WERI-Rb-1 (cell line): Measurements from ENCODE around the gene CLK1.

Experiments used
- DNase-seq: peaks from one replicate; pipeline ENCODE4 v3.0.0-alpha.2; 2020
- H3K27ac ChIP-seq: fragments of 250-450 bp; sonication (Bioruptor Pico); 2 replicates; pipeline ENCODE4 v1.5.1; 2020; ENCODE audit warnings: mild to moderate bottlenecking, moderate library complexity
- H3K27me3 ChIP-seq: fragments of 250-450 bp; sonication (Bioruptor Pico); 2 replicates; pipeline ENCODE4 v1.5.1; 2021; ENCODE audit warnings: mild to moderate bottlenecking, low read depth, moderate library complexity; ENCODE audit not compliant: insufficient read depth, severe bottlenecking
- H3K36me3 ChIP-seq: fragments of 250-450 bp; sonication (Bioruptor Pico); 2 replicates; pipeline ENCODE4 v1.5.1; 2020; ENCODE audit warnings: mild to moderate bottlenecking, moderate library complexity
- H3K4me3 ChIP-seq: 2 replicates; pipeline ENCODE4 v1.5.1; 2011; ENCODE audit warnings: low read depth, mild to moderate bottlenecking, control low read depth, low read length
- H3K9me3 ChIP-seq: fragments of 250-450 bp; sonication (Bioruptor Pico); 2 replicates; pipeline ENCODE4 v1.5.1; 2021; ENCODE audit warnings: mild to moderate bottlenecking, moderate library complexity; ENCODE audit not compliant: severe bottlenecking
- CTCF ChIP-seq: IDR thresholded peaks from 2 replicates; pipeline ENCODE4 v1.5.1; 2011; ENCODE audit warnings: low read depth, mild to moderate bottlenecking, control low read depth, inconsistent platforms, low read length

Gene CLK1

GRCh38 chr2:200834701-200835100, 29.8 kb downstream of the CLK1 start:
- no peaks in the 10 kb centered on the region for H3K27me3 ChIP-seq
- no peak for TF ChIP-seq CTCF
- H3K36me3 ChIP-seq, result no peaks in the 10 kb centered on the region
- DNase-seq, result no peak
- H3K27ac ChIP-seq, result no peak overlapping the region
- H3K4me3 ChIP-seq, result no peak overlapping the region
- peaks cover 5% of the 10 kb centered on the region for H3K9me3 ChIP-seq

DNA sequence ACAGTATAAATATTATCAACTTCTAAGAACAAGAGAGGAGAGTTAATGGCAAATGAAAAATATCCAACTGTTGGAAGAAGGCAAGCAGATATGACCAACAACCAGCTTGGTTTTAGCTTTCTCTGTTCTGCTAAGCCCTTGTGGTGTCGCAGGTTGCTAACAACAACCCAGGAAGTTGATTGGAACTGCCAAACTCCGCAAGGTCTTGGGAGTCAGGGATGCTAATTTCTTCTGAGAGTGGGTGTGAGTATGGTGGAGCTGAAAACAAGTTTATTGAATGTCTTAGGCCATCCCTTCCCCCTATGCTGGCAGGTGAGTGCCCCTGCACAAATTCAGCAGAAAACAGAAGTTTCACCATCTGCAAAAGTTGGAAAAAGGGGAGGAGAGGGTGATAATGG, 35.2 kb downstream of the CLK1 start:
- no peak for TF ChIP-seq CTCF
- DNase-seq, result no peak
- H3K27ac ChIP-seq, result no peak overlapping the region
- H3K36me3 ChIP-seq, result no peaks in the 10 kb centered on the region
- H3K27me3 ChIP-seq, result no peaks in the 10 kb centered on the region
- H3K4me3 ChIP-seq, result no peak overlapping the region
- no peaks in the 10 kb centered on the region for H3K9me3 ChIP-seq

- Histone ChIP-seq H3K36me3 (peaks cover 2% of the 10 kb centered on the region; the same call in 1 of the 2 replicates), H3K9me3 (no peaks in the 10 kb centered on the region), H3K4me3 (no peak overlapping the region), H3K27me3 (no peaks in the 10 kb centered on the region), H3K27ac (no peak overlapping the region)
- DNase-seq, result no peak
- TF ChIP-seq CTCF, result no peak
Observed at GRCh38 chr2:200828572-200829257, 35.7 kb downstream of the CLK1 start.

- no peaks in the 10 kb centered on the region for H3K9me3 ChIP-seq
- DNase-seq, result no peak
- no peak overlapping the region for H3K4me3 ChIP-seq
- no peaks in the 10 kb centered on the region for H3K27me3 ChIP-seq
- H3K27ac ChIP-seq, result no peak overlapping the region
- H3K36me3 ChIP-seq, result peaks cover 2% of the 10 kb centered on the region; the same call in 1 of the 2 replicates
- no peak for TF ChIP-seq CTCF
Observed at GRCh38 chr2:200828104-200828503, 36.4 kb downstream of the CLK1 start.

- no peak overlapping the region for H3K4me3 ChIP-seq
- no peak for DNase-seq
- H3K27me3 ChIP-seq, result no peaks in the 10 kb centered on the region
- no peak for TF ChIP-seq CTCF
- H3K9me3 ChIP-seq, result no peaks in the 10 kb centered on the region
- no peak overlapping the region for H3K27ac ChIP-seq
- peaks cover 54% of the 10 kb centered on the region for H3K36me3 ChIP-seq
Observed at GRCh38 chr2:200821686-200822245, 42.7 kb downstream of the CLK1 start.
